Measurements from ENCODE around the gene ALDH6A1.

ALDH6A1 gene

DNA sequence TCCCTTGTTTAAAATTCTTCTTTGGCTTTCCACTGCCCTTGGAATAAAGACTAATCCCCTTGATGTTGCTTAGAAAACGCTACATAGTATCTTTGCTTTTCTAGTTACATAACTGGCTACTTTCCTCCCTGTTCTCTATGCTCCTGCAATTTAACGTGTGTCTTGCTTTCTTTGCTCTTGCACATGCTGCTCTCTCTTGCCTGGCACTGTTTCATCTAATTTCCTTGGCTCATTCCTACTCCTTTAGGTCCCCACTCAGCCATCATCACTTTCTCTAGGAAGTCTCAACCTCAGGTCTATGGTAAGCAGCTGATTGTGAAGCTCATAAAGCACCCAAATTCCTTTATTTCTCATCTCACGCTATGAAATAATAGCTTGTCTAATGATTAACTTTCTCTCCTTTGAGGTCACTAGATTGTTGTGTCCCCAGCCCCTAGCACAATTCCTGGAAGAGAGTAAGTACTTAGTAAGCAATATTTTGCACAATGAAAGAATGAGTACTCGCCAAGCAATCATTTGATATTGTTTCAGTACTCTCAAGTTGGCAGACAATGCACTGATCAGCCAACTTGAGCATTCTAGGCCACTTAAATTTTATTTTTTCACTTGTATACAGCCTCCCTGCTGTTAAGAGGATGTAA, 3.3 kb downstream of the ALDH6A1 start:
- no peaks in the 10 kb centered on the region for H3K9me3 ChIP-seq (ENCODE audit: control insufficient read depth, insufficient read depth, low read length)
- no peak overlapping the region for H3K9ac ChIP-seq (ENCODE audit: low read depth, low read length)
- H3K36me3 ChIP-seq (ENCODE audit: insufficient read depth, low read length), result no peaks in the 10 kb centered on the region
- 0 out of 2 replicates have a peak, but pooled peaks cover 3% of the 10 kb centered on the region for H3K4me1 ChIP-seq (ENCODE audit: insufficient read depth, low read length)

DNA sequence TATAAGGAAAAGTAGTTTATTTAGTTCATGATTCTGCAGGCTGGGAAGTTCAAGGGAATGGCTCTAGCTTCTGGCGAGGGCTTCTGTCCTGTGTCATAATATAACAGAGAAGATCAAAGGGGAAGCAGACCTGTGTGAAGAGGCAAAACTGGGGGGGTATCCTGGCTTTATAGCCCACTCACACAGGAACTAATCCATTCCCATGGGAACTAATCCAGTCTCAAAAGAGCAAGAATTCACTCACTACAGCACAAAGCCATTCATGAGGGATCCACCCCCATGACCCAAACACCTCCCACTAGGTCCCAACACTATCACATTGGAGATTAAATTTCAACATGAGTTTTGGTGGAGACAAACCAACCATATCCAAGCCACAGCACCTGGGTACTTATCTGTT, 6.9 kb downstream of the ALDH6A1 start:
- H3K36me3 ChIP-seq (ENCODE audit: insufficient read depth, low read length), result peaks cover 2% of the 10 kb centered on the region; the same call in 1 of the 2 replicates
- no peaks in the 10 kb centered on the region for H3K4me1 ChIP-seq (ENCODE audit: insufficient read depth, low read length)
- H3K9me3 ChIP-seq (ENCODE audit: control insufficient read depth, insufficient read depth, low read length), result no peaks in the 10 kb centered on the region
- H3K9ac ChIP-seq (ENCODE audit: low read depth, low read length), result no peak overlapping the region

DNA sequence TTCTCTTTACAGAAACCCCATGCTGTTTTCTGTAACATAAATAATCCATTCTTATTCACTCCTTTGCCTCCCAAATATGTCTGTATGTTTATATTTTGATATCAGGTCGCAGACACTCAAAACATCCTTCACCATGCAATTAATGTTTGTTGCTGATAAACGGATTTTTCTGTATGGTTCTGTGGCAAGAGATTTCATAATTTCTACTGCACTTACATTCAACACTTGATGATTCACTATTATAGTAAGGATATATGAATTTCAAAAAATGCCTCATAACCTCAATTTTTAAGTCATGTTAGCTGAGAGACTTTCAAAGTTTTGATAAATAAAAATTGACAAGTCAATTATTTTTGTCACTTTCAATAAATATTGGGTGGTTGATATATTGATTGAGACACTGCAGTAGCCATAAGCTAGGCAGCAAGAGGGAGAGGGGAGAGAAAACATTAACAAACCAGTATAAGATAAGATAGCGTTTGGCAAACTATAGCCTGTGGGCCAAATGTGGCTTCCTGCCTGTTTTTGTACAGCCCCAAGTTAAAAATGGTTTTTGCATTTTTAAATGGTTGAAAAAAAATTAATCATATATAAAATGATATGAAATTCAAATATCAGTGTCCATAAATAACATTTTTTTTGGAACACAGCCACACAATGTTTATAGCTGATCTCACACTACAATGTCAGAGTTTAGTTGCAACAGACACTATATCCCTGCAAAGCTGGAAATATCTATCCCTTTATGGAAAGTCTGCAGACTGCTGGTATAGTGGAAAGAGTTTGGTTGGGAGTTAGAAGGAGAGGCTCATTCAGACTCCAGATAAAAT, 18.3 kb downstream of the ALDH6A1 start:
- Histone ChIP-seq H3K36me3 (ENCODE audit: insufficient read depth, low read length) (0 out of 2 replicates have a peak, but pooled peaks cover 2% of the 10 kb centered on the region), H3K4me1 (ENCODE audit: insufficient read depth, low read length) (no peaks in the 10 kb centered on the region), H3K9ac (ENCODE audit: low read depth, low read length) (no peak overlapping the region), H3K9me3 (ENCODE audit: control insufficient read depth, insufficient read depth, low read length) (no peaks in the 10 kb centered on the region)

DNA sequence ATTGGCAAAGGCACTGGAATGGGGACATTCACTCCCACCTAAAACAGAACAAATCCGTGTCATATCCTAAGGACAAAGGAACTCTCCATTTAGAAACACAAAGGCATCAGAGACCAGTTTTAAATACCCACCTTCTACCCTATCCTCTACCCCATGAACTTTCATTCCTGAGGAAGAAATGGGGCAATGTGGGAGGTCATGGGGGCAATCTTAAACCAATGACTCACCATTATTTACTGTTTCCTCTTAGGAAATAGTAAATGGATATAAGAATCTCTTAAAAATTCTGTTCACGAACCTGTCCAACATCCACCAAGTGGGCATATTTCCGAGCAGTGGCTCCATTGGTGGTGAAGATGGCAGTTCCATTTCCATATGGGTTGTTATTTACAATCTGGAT, 19.4 kb downstream of the ALDH6A1 start:
- Histone ChIP-seq H3K36me3 (ENCODE audit: insufficient read depth, low read length) (0 out of 2 replicates have a peak, but pooled peaks cover 2% of the 10 kb centered on the region), H3K4me1 (ENCODE audit: insufficient read depth, low read length) (no peaks in the 10 kb centered on the region), H3K9me3 (ENCODE audit: control insufficient read depth, insufficient read depth, low read length) (no peaks in the 10 kb centered on the region), H3K9ac (ENCODE audit: low read depth, low read length) (no peak overlapping the region)

DNA sequence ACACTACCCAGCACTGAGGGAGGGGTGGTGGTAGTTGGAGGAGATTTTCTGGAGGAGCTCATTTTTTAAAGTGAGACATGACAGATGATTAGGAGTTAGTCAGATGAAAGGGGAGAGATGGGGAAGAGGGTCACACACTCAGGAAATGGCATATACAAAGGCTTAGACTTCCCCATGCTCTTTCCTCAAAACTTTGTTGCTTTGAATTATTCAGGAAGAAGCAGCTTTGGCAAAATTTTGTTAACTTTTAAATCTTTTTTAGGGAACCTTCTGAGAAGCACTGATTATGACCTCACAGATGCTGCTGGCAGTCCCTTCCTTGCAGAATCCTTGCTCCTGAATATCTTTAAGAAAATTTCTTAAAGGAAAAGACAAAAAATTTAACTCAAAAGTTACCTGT, 19.8 kb downstream of the ALDH6A1 start:
- H3K9ac ChIP-seq (ENCODE audit: low read depth, low read length), result no peak overlapping the region
- H3K9me3 ChIP-seq (ENCODE audit: control insufficient read depth, insufficient read depth, low read length), result no peaks in the 10 kb centered on the region
- H3K4me1 ChIP-seq (ENCODE audit: insufficient read depth, low read length), result no peaks in the 10 kb centered on the region
- 0 out of 2 replicates have a peak, but pooled peaks cover 2% of the 10 kb centered on the region for H3K36me3 ChIP-seq (ENCODE audit: insufficient read depth, low read length)

DNA sequence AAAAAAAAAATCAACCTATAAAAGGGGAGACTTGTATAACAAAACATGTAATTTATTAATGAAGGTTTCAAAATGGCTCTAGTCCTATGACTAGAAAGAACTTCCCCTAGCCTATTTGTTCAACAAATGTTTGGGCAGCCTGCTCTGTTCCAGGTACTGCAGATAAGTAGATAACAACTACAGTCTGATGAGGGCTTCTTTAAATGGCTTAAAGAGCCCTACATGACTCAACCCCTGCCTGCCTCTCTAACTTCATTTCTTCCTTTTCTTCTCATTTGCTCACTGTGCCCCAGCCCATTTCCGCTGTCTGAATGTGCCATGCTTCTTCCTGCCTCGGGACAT, 21.5 kb downstream of the ALDH6A1 start:
- H3K36me3 ChIP-seq (ENCODE audit: insufficient read depth, low read length), result 0 out of 2 replicates have a peak, but pooled peaks cover 2% of the 10 kb centered on the region
- H3K9ac ChIP-seq (ENCODE audit: low read depth, low read length), result no peak overlapping the region
- H3K4me1 ChIP-seq (ENCODE audit: insufficient read depth, low read length), result no peaks in the 10 kb centered on the region
- H3K9me3 ChIP-seq (ENCODE audit: control insufficient read depth, insufficient read depth, low read length), result no peaks in the 10 kb centered on the region

DNA sequence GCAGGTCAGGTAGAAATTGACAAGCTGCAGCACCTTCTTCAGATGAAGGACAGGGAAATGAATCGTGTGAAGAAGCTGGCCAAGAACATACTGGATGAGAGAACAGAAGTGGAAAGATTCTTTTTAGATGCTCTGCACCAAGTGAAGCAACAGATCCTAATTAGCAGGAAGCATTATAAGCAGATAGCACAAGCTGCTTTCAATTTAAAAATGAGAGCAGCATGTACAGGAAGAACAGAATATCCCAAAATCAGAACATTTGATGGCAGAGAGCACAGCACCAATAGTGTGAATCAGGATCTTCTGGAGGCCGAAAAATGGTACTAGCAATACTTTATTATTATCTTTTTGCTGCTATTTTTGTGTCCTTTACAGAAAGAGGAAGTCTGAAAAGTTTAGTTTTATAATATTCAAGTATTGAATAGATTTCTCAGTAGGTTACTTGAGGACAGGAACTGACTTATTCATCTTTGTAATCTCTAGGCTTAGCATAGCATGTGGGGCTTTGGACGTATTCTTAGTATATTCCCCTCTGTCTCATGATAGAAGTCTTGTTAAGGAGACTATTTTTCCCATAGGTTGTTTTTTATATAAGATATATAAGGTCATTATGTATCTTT, 34.3 kb downstream of the ALDH6A1 start:
- H3K9me3 ChIP-seq (ENCODE audit: control insufficient read depth, insufficient read depth, low read length), result no peaks in the 10 kb centered on the region
- H3K36me3 ChIP-seq (ENCODE audit: insufficient read depth, low read length), result no peaks in the 10 kb centered on the region
- no peak overlapping the region for H3K9ac ChIP-seq (ENCODE audit: low read depth, low read length)
- no peaks in the 10 kb centered on the region for H3K4me1 ChIP-seq (ENCODE audit: insufficient read depth, low read length)

DNA sequence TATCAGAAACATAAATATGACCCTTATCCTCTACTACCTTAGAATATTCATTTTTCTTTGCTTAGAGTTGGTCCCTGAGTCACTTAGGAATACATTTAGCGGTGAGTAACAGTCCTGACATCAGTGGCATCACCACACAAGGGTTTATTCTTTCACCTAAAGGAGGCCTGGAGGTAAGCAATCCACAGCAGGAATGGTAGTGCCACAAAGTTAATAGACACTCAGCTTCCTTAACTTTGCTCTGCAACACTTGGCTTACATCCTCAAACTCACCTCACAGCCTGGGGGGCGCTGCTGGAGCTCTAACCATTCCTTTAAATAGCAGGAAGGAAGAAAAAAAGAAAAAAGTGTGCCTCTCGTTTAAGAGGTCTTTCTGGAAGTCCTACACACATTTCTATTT, 36.0 kb downstream of the ALDH6A1 start:
- Histone ChIP-seq H3K9ac (ENCODE audit: low read depth, low read length) (no peak overlapping the region), H3K36me3 (ENCODE audit: insufficient read depth, low read length) (no peaks in the 10 kb centered on the region), H3K4me1 (ENCODE audit: insufficient read depth, low read length) (no peaks in the 10 kb centered on the region), H3K9me3 (ENCODE audit: control insufficient read depth, insufficient read depth, low read length) (no peaks in the 10 kb centered on the region)

DNA sequence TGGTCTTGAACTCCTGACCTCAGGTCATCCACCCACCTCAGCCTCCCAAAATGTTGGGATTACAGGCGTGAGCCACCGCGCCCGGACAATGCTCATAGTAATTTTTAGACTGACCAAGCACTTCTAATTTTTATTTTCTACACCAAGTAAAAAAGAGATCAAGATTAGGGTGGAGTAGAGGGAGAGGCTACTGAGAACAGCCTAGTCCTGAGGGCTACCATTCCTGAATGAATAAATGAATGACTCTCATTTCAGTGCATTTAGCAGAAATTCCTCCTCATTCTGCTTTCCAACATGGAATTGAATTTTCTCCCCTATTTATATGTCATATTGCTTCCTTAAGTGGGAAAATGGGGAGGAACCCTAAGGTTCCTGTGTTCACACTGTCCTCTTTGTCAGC, 38.7 kb downstream of the ALDH6A1 start:
- Histone ChIP-seq H3K36me3 (ENCODE audit: insufficient read depth, low read length) (no peaks in the 10 kb centered on the region), H3K4me1 (ENCODE audit: insufficient read depth, low read length) (no peaks in the 10 kb centered on the region), H3K9me3 (ENCODE audit: control insufficient read depth, insufficient read depth, low read length) (no peaks in the 10 kb centered on the region), H3K9ac (ENCODE audit: low read depth, low read length) (no peak overlapping the region)

DNA sequence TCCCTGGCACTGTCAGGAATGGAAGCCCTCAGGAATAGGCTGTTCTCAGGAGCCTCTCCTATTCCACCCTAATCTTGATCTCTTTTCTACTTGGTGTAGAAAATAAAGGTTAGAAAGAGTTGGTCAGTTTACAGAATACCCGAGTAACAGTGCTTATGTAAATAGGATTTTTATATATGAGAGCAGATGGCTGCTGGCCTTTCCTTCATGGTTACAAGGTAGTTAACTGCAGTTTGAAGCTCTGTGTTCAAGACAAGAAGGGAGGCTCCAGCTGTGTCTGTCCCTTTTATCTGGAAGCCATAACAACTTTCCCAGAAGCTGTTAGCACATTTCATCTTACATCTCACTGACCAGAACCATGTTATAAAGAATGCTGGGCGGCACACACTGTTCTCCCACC, 42.0 kb downstream of the ALDH6A1 start:
- H3K36me3 ChIP-seq (ENCODE audit: insufficient read depth, low read length), result no peaks in the 10 kb centered on the region
- no peak overlapping the region for H3K9ac ChIP-seq (ENCODE audit: low read depth, low read length)
- no peaks in the 10 kb centered on the region for H3K4me1 ChIP-seq (ENCODE audit: insufficient read depth, low read length)
- no peaks in the 10 kb centered on the region for H3K9me3 ChIP-seq (ENCODE audit: control insufficient read depth, insufficient read depth, low read length)

DNA sequence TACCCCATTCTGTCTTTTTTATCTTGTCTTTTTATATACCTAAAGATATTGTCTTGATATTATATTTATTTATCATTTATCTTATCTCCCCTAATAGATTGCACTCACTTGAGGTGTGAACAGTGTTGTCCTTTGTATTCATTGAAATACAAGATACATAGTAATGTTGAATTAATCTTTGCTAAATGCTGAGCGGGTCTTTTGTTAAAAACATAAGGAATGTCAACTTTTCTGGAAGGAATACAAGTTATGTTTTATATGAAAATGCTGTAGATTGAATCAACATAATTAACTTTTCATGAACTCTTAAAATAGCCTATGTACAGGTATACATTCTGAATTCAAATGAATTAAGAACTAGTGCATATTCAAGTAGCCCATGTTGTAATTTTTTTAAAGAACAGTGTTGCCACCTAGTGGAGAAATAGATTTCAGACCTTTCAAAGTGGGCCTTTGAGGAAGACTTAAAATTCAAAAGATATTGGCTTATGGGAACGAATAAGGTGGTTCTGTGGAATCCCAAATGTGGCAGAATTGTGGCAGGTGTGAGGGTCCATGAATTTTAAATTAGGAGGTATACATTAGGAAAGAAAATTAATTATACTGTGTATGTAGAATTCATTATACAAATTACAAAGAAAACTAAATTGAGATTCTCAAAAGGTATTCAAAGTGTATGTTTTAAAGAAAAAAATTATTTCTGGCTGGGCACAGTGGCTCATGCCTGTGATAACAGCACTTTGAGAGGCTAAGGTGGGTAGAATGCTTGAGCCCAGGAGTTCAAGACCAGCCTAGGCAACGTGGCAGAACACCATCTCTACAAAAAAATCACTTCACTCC, 46.0 kb downstream of the ALDH6A1 start:
- Histone ChIP-seq H3K36me3 (ENCODE audit: insufficient read depth, low read length) (no peaks in the 10 kb centered on the region), H3K9ac (ENCODE audit: low read depth, low read length) (no peak overlapping the region), H3K4me1 (ENCODE audit: insufficient read depth, low read length) (no peaks in the 10 kb centered on the region), H3K9me3 (ENCODE audit: control insufficient read depth, insufficient read depth, low read length) (no peaks in the 10 kb centered on the region)

DNA sequence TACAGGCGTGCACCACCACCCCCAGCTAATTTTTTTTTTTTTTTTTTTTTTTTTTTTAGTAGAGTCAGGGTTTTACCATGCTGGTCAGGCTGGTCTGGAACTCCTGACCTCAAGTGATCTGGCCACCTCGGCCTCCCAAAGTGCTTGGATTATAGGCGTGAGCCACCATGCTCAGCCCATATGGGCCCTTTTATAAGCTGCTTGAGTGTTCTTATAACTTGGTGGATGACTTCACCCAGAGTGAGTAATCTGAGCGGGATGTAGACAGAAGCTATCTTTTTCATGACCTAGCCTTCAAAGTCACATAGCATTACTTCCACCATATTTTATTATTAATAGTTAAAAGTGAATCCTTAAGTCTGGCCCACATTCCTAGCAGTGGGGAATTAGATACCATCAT, 48.7 kb downstream of the ALDH6A1 start:
- H3K36me3 ChIP-seq (ENCODE audit: insufficient read depth, low read length), result no peaks in the 10 kb centered on the region
- no peaks in the 10 kb centered on the region for H3K9me3 ChIP-seq (ENCODE audit: control insufficient read depth, insufficient read depth, low read length)
- H3K4me1 ChIP-seq (ENCODE audit: insufficient read depth, low read length), result no peaks in the 10 kb centered on the region
- H3K9ac ChIP-seq (ENCODE audit: low read depth, low read length), result no peak overlapping the region

DNA sequence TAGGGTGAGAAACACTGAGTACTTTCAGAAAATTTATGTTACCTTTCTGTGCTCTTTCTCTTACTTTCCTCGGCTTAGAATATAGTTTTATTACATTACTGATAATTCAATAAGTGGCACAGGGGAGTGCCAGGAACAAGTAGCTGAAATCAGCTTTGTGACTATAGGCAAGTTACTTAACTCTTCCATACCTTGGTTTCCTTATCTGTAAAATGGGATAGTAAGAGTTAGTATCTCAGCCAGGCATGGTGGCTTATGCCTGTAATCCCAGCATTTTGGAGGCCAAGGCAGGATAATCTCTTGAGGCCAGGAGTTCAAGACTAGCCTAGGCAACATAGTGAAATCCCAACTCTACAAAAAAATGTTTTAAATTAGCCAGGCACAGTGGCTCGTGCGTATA, 49.7 kb downstream of the ALDH6A1 start:
- no peak overlapping the region for H3K9ac ChIP-seq (ENCODE audit: low read depth, low read length)
- no peaks in the 10 kb centered on the region for H3K9me3 ChIP-seq (ENCODE audit: control insufficient read depth, insufficient read depth, low read length)
- no peaks in the 10 kb centered on the region for H3K4me1 ChIP-seq (ENCODE audit: insufficient read depth, low read length)
- no peaks in the 10 kb centered on the region for H3K36me3 ChIP-seq (ENCODE audit: insufficient read depth, low read length)

DNA sequence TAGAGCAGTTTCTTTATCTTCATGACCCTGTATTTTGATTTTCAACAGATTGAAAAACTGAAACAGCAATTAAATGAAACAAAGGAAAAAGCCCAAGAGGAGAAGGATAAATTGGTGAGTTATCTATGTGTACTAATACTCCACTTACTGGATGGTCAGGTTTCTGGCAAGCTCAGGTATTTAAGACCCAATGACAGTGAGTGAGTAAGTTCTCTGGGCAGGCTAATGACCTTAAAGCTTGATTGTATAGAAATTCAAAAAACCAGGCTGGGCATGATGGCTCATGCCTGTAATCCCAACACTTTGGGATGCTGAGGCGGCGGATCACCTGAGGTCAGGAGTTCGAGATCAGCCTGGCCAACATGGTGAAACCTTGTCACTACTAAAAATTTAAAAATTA, 55.1 kb downstream of the ALDH6A1 start:
- H3K36me3 ChIP-seq (ENCODE audit: insufficient read depth, low read length), result no peaks in the 10 kb centered on the region
- no peaks in the 10 kb centered on the region for H3K4me1 ChIP-seq (ENCODE audit: insufficient read depth, low read length)
- H3K9me3 ChIP-seq (ENCODE audit: control insufficient read depth, insufficient read depth, low read length), result no peaks in the 10 kb centered on the region
- H3K9ac ChIP-seq (ENCODE audit: low read depth, low read length), result no peak overlapping the region

Measured in ES-I3 (cell line).